Inflammatory macrophage (primary cell): ENCODE results near the gene LRIG1.
"Not testable (repeated sequence)": the region's sequence is repeated elsewhere in the genome, so short reads cannot be mapped to it uniquely, and the experiment has no call there.

Source experiments
- DNase-seq, 2 donors: peaks; one replicate each; pipeline ENCODE4 v3.0.0-alpha.2; 2020 to 2022

LRIG1 gene

DNA sequence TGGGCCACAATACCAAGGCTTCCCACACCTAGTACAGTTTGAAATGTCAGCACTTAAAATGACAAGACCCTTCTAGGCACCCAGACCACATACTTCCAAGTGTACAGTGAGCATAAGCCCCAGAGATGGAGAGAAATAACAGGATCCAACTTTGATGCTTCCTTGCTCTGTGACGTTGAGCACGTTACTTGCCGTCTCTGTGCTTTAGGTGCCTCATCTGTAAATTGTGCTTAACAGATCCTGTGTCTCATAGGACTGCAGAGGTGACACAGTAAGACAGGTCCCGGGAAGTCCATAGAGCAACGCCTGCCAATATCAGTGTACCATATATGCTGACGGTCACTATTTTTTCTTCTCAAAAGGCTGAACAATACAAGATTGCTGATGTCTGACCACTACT lies 59.1 kb downstream of the LRIG1 start:
- no peak for DNase-seq

DNA sequence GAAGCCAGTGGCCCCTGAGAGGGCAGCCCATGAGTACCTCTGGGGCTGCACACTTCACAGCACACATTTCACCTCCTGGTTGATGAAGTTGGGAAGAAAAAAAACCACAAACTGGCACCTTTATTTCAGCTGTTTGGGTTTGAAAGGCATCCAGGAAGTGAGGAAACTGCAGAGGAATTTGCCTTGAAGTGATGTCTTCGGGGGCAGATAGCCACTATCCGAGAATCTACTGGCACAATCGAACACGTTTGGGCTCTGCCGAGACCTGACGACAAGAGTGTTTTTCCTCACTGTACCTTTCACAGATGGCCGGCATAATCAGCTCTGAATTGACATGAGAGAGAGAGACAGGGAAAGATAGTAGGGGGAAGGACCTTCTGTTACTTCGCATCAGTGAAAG lies 59.7 kb downstream of the LRIG1 start:
- no peak for DNase-seq

DNA sequence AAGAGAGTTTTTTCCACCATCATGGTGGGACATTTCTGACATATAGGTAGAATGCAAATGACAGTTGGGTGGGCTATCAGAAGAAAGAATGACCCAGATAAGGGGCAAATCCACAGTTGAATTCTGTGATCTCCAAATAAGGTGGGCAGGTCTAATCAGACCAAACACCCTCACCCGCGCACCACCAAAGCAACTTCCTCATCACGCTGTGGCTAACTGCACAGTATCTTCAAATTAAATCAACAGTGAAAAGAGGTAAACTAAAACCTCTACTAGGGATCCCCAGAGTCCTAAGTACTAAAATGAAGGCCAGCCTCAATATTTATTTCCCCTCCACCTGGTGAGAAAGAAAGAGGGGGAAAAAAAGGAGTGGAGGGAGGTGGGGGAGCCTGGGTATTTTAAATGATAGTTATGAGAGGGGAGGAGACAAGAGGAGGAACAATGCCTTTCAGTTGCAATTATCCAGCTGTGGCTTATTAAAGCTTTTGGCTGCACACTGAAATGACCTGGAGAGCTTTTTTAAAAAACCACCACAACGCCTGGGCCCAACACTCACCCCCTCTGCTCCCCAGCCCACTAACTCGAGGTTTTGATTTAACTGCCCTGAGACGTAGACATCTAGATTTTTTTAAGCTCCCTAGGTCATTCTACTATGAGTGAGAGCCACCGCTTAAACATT lies 61.0 kb downstream of the LRIG1 start:
- DNase-seq = peak in 1 of 2 donors; percentile 29

DNA sequence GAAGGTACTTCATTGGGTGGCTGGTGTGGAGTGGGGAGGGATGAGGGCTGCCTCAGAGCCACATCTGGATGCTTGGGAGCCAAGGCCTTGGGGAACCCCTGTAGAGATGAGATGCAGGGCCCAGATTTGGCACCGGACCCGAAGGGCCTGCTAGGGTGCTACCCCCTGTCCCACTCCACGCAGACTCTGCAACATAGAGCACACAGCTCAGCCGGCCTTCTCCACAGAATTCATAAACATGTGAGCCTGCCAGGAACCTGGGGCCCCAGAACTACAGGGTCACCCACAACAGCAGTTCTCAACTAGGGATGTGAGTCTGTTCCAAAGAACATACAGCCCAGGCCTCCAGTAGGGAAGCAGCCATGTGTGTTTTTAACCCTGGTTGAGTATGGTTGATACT lies 62.8 kb downstream of the LRIG1 start:
- DNase-seq = no peak

DNA sequence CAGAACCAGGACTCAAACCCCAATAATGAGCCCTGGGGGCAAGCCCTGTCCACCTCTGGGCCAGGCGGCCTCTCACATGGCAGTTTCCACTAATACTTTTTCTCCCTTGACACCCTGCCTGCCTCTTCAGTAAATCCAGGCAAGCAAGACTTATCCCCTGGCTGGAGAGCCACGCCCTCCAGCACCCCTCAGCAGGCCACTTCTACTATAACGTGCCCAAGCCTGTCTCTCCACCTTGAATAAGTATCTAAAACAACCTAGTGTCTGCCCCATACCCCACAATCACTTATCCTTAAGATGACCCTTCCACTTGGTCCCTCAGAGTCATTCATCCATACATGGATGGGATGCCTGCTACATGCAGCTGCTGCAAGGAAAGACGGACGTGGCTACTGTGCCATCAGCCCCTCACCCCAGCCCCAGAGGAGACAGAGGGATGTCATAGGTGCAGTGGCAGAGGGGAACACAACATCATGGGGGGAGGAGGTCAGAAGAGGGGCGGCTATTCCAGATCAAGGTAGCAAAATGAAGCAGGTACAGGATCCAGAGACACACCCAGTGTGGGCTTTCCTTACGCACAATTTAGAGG lies 63.4 kb downstream of the LRIG1 start:
- no peak for DNase-seq

DNA sequence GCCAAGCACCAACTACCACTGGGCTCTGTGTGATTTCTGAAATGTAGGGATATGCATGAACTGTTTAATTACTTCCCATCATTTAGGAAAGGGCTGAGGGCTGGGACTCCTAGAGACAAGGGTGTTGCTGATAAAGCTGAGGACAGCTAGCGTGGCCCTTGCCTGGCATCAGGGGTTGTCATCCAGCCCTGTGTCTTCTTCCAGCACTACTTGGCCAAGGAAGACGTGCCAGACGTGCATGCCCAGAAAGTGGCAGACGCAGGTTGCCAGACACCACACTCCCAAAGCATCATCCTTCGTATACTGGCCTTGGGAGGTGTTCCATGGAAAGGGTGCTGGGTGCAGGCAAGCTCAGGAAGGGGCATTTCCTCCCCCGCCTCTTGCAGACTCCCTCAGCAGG lies 64.8 kb downstream of the LRIG1 start:
- no peak for DNase-seq

DNA sequence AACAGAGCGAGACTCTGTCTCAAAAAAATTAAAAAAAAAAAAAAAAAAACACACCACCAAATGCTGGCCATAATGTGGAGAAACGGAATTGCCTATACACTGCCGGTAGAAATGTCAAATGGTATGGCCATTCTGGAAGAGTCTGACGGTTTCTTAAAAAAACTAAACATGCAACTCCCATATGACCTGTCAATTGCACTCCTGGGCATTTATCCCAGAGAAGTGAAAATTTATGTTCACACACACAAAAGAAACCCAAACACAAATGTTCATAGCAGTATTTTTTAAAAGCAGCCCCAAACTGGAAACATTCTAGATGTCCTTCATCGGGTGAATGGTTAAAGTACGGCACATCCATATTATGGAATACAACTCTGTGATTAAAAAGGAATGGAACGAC lies 66.1 kb downstream of the LRIG1 start:
- DNase-seq = no peak

DNA sequence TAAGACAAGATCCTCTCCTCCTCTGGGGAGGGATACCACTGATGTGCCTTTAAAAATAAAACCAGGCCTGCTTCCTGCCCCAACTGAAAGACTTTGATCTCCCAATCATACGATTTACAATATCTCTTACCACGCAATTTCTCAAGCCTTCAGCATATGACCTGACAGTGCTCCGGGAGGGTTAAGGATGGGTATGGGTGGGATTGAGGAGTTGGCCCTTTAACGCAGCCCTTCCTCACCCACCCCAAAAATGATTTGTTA lies 67.4 kb downstream of the LRIG1 start:
- DNase-seq = no peak

DNA sequence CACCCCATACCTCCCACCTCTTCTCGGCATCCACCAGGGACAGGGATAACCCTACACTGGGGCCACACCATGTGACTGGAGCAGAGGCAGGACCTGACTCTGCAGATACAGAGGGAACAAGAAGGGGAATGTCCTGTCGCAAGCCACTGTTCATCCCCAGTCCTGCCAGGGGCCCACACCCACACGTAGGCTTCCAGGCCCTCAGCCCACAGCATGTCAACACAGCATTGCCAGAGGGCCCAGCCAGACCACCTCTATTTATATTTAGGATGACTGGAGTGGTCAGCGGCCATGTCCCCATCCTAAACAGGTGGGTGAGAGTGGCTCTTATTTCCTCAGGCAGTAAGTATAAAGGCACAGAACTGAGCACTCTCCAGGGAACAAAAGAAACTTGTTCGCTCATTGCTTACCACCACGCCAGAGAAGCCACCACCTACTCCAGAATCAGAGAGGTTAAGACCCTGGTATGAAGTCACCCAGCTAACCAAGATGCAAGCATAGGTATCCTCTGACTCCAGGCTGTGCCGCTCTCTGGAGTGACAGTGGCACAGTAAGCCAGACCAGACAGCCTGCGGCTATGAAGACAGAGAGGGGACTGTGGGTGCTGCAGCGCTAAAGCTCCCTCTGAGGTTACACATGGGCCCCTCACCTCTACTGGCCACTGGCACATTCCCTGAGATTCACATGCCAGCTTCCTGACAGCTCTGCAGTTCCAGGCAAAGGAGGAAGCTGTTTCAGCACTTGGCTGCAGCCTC lies 67.9 kb downstream of the LRIG1 start:
- no peak for DNase-seq

DNA sequence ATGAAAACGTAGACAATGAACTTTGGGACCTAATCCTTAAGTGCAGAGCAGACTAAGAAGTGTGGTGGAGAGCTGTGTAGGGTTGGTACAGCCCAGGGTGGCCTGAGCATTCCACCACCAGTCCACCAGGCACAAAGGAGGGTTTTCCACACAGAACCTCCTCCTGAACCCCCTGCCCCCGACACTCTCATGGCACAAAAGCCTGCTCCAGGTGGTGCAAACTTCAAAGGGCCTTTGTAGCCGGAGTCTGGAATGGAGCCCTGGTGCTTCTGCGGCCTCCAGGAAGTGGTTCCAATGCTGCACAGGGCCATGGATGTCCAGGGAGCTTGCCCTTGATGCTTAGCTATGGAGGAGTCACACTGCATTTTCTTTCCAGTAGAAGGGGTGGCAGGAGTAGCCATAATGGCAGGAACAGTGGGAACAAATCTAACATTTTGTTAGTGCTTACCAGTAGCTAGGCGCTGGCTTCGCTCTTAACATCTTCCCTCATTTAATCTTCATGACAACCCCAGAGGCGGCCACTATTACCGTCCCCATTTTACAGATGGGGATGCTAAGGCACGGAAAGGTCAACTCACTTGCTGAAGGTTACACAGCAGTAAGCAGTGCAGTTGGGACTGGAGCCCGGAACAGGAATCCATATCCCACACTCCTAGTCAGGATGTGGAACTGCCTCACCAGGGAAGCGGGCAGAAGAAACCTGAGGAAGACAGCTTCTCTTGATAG lies 68.6 kb downstream of the LRIG1 start:
- DNase-seq = no peak

DNA sequence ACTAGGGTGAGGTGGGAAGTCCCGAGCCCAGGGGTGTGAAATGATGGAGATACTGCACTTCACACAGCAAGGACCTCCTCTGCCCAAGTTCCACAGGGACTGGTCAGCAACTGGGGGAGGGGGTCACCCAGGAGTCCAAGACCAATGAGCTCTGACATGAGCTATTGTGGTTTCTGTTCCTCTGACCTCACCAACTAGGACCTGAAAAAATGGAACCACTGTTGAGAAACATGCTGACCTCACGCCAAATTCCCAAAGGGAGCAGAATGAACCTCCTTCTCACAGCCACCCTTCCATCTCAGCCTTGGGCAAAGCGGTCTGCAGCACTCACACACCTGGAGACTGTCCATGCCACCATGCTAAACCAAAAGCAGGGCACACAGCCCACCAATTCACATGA lies 69.3 kb downstream of the LRIG1 start:
- DNase-seq = no peak

DNA sequence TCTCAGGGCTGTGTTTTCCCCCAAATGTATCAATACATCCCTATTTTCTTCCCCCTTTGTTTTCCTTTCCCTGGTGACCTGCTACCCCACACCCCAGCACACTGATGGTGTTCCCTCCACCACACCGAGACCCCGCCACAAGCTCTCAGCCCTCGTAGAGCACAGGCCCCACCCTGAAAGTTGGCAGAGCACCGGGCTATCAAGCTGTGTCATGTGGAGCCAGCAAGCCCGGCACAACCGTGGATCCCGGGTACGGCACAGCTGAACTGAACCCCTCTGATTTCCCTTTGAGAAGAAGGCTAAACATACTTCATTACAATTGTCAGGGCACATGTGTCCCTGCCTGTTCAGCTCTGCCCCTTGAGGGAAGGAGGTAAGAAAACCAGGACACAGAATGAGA lies 69.9 kb downstream of the LRIG1 start:
- no peak for DNase-seq

DNA sequence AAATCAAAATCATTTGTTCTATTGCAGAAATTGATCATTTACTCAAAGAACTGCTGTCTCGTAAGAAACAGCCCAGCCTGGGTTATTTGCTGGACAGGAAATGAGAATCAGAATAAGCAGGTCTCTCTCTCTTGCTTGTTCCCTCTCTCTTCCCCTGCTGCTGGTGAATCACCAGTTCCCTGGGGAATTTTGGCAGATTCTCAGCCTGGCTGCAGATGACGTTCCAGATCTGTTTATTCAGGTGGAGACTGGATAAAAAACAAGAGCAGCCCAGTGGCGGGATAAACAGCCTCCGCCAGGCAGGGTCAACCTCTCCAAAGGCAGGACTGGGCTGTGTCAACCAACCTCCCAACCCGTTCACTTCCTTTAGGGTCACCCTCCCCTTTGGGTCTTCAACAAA lies 72.1 kb downstream of the LRIG1 start:
- DNase-seq = no peak

DNA sequence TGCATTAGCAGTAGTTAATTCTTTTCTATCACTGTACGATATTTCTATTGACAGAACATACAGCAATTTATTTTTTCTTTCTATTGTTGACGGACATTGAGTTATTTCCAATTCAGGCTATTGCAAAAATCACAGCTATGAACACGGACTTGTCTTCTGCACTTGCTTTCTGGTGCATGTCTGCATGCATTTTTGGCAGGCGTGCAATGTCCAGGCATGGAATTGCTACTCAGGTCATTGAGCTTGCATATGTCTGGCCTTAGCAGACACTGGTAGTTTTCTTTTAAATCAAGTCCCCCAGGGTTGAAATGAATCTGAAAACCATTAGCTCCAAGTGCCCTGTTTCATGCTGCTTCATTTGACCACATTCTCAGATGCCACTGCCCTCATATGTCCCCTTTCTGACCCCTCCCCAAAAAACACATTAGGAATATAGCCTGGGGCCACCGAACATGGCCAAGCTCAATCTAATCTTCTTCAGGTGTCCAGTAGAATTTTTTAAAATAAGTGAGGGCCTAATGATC lies 72.8 kb downstream of the LRIG1 start:
- no peak for DNase-seq

DNA sequence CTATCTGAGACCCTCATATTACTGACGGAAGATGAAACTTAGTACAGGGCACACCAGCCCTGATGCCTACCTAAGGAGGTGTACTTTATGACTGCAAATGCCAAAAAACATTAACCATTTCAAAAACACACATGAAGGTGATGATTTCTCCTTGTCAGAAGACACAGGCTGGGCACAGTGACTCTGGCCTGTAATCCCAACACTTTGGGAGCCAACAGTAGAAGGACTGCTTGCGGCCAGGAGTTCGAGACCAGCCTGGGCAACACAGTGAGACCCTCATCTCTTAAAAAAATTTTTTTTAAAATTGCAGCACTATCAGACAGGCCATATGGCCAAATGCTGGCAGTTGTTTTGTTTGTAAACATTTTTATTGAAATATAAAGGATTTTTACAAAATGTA lies 73.5 kb downstream of the LRIG1 start:
- DNase-seq = no peak

DNA sequence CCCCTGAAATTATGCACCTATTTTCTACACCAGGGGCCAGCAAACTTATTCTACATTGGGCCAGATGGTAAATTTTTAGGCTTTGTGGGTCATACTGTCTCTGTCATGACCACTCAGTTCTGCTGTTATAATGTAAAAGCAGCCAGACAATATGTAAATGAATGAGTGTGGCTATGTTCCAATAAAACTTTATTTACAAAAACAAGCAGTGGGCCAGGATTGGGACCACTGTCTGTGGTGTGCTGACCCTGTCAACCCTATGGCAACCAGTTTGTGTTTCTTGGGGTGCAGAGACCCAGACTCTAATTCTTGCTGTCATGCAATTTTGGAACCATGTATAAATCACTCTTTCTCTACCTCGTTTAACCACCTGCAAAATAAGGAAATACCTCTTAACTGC lies 74.7 kb downstream of the LRIG1 start:
- no peak for DNase-seq

DNA sequence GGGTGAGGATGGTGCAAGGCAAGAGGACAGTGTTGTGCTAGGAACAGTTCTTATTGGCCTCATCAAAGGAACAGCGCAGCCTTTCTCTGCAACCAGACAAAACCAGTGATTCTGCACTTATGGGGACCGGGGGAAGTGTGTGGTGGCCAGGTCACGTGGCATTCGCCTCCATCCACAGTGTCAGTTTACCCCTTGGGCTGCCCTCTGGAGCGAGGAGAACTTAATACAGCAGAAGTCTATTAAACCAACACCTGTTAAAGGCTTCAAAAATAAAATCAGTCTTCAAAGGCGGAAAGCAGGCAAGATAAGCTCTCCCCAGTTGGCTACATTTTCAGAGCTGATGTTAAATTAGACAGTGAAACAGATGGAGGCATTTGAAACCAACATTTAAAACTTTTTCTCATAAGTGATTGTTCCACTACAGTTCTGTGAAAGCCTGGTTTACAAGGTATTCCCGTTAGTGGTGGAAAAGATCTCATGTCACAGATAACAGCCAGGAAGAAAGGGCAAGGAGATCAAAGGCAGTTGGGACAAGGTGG lies 75.2 kb downstream of the LRIG1 start:
- DNase-seq = no peak

DNA sequence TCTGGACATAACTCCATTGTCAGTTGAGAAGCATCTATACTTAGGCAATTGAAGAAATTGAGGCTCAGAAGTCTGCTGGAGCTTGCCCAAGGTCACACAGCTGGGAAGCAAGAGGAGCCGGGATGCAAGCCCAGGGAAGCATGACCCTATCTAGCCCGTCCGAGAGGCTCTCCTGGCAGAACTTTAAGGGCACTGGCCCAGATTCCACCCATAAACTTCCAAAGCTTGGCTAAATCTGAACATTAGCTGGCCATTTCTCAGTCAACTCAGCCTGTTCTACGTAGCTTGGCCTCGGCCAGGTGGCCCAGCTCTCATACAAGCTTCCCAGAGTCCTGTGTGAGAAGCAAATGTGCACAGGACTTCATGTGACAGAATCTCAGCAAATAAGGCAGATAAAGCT lies 75.8 kb downstream of the LRIG1 start:
- no peak for DNase-seq

DNA sequence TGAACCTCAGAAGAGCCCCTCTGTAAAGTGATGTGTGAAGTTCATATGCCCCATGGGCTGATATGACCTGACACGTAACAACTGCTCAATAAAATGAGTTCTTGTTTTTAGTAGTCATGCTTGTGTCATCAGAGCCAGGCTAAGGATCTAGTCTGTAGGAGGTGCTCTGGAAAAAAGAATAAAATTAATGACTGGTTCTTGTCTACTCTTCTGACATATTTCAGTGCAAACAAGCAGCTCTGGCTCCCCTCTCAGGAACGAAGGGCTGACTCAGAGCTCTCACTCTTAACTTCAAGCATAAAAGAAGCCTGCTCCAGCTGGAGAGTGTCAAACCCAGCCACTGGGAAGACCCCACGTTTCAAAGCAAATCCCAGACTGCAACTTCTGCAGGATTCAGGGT lies 77.0 kb downstream of the LRIG1 start:
- DNase-seq = no peak

DNA sequence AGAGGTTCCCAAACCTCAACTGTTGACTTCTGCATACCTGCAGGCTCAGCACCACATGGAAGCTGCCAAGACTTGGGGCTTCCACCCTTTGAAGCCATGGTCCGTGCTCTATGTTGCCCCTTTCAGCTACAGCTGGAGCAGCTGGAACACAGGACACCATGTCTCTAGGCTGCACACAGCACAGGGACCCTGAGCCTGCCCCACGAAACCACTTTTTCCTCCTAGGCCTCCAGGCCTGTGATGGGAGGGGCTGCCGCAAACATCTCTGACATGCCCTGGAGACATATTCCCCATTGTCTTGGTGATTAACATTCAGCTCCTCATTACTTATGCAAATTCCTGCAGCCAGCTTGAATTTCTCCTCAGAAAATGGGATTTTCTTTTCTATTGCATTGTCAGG lies 78.9 kb downstream of the LRIG1 start:
- DNase-seq = not testable (repeated sequence)

DNA sequence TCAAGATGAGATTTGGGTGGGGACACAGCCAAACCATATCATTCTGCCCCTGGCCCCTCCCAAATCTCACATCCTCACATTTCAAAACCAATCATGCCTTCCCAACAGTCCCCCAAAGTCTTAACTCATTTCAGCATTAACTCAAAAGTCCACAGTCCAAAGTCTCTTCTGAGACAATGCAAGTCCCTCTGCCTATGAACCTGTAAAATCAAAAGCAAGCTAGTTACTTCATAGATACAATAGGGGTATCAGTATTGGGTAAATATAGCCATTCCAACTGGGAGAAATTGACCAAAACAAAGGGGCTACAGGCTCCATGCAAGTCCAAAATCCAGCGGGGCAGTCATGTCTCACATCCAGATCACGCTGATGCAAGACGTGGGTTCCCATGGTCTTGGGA lies 79.7 kb downstream of the LRIG1 start:
- DNase-seq = not testable (repeated sequence)

DNA sequence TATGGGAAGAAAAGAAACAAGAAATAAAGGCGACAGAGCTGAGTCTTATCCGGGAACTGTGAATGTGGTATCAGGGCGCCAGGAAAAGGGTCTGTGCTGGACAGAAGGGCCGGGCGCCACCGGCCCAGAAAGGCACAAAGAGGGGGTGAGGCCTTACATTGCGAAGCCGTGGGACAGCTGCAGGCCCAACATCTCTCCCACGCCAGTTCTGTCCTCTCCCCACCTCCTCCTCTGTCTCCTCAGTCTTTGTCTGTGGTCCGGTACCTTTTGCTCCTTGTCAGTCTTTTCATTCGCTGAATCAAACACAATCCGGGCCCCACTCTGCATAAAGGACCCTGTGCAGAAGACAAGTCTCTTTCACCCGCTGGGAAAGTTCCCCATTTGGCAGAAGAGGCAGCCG lies 81.8 kb downstream of the LRIG1 start:
- DNase-seq = no peak

DNA sequence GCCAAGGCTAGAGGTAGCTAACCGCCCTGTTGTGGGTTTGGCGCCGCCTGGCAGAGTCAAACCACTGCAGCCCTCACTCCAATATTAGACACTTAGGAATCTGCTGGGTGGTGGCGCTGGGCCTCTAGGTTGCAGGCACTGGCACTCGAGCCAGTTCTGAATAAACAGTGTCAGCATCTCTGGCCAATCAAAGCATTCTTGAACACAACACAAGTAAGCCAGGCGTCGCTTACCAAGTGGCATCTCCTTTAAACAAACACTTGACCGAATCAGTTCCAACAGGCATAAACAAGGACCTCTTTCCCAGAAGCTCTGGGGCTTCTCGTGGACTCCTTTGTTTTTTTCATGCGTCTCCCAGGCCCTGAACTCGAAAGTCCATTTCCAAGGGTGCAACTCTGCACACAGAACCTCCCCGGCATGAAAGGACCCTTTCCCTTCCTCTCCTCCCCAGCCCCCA lies 82.3 kb downstream of the LRIG1 start:
- DNase-seq = no peak
